Tibial nerve (tissue), 3 donors: ENCODE data around the gene NOP16.

Experiments used
- CTCF ChIP-seq, 5 experiments: fragments of 200-600 bp in 3 of 5; fragments of 450-650 bp in 2 of 5; sonication (generic) in 3 of 5; IDR thresholded peaks; one replicate each; pipeline ENCODE4 v1.5.1; 2016 to 2019; ENCODE audit warnings: antibody characterized with exemption in 5 of 5, mild to moderate bottlenecking in 3 of 5, moderate library complexity in 2 of 5
- POLR2A ChIP-seq, 2 donors: fragments of 450-650 bp; IDR thresholded peaks; one replicate each; pipeline ENCODE4 v1.6.1; 2017; ENCODE audit warnings: antibody characterized with exemption in 2 of 2, mild to moderate bottlenecking in 2 of 2, moderate library complexity in 2 of 2

- TF ChIP-seq CTCF (IDR thresholded peaks at IDR 0.05) = no peak
- no peak for TF ChIP-seq POLR2A (IDR thresholded peaks at IDR 0.05)
Measured at GRCh38 chr5:176413255-176413565, 24.8 kb upstream of the NOP16 start.
